ENCODE measurements around the gene NKAPD1. TPM values are rescaled to one million over a fixed set of nuclear protein-coding genes. Genes with fewer than 3 reads are reported as not detected.
"Not testable (repeated sequence)": the region's sequence is repeated elsewhere in the genome, so short reads cannot be mapped to it uniquely, and the experiment has no call there.

Gene NKAPD1, protein sequence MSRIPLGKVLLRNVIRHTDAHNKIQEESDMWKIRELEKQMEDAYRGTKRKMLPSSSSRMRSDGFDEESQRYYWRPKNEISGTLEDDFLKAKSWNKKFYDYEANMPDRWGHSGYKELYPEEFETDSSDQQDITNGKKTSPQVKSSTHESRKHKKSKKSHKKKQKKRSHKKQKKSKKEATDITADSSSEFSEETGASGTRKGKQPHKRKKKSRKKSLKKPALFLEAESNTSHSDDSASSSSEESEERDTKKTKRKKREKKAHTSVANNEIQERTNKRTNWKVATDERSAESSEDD
- total RNA-seq = 10 to 100 TPM; 20.8 to 22.6 TPM

DNA sequence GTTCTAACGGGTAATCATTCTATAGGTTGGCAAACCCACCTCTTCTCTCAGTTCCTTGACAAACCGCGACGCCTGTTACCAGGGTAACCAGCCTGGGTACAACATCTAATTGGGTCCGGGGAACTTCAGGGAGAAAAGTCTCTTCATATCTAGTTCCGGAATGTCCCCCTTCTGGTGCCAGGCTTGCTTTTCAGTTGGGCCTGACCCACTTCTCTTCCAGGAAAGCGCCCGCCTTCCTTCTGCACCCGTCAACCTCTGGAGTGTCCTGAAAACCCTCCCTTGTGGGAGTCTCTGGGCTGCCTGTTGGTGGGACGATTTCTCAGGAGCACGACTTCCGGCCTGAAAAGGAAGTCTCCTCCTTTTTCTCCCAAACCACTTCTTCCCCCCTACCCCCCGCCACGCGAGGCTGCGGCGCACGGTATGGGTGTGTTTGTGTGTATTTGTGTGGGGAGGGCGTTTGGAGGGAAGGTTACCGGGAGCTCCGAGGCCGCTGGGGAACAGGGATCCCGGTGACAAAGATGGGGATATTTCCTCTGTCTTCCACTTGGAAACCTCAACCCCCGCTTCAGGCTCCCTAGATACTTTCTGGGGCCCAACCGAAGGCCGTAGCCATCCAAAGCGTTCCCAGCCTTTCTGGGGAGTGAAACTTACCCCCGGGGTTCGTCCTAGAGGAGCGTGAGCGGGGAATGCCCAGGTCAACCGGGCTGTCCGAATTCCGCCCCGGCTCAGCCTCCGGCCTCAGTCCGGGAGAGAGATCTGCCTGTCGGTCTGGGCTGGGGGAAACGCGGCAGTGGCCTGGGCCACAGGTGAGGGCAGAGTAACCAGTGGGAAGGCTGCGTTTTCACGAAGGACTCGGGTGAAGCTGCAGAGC lies at the start of gene NKAPD1, which contains the start of gene PIH1D2:
Gene NKAPD1 (plus strand): TSS at position 359 of the 871 bp plus-strand sequence. CDS start 1,276 bp downstream, outside the sequence.
Gene PIH1D2 (minus strand): TSS at position 77 of the 871 bp plus-strand sequence. CDS start 843 bp downstream, outside the sequence.
- POLR2A ChIA-PET = interaction anchor here (0.8 to 3.0 kb wide), 4 partner anchors 10 to 31 kb away, joined by 3 to 21 read pairs (median 4); no protein-coding TSS in a partner anchor

DNA sequence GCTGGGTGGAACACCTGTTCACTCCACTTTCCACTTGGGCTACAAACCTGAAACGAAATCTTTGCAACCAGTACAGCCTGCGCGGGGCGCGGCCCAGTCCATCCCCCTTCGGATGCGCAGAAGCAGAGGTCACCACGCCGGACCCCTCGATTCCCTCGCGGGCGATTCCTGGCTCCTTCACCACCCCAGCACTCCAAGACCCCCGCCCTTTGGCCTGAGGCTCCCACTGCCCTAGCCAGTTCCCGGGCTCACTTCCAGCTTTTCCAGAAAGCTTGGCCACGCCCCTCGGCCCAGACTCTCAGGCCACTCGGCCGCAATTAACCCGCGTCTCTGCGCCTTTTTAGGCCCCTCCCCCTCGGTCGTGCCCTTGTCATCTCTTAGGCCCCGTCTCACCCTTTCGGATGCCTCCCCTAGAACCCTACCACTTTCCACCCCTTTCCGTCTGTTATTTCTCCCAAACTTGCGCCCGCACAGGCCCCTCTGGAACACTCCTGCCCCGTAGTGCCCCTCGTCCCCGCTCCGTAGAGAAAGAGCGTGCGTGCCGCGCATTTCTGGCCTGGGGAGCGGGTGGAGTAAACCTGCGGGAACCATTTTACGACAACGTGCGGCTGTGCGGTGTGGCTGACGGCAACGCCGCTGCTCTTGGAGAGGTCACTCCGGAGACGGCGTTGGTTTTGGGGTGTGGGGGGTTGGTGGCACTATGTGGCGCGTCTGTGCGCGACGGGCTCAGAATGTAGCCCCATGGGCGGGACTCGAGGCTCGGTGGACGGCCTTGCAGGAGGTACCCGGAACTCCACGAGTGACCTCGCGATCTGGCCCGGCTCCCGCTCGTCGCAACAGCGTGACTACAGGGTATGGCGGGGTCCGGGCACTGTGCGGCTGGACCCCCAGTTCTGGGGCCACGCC lies 49.1 kb upstream of the NKAPD1 start, which contains the start of gene DLAT:
Gene DLAT (plus strand): TSS at position 636 of the 906 bp plus-strand sequence. CDS start 65 bp downstream, at position 701.
- DNase-seq = peak; percentile 91
- no peaks in the 10 kb centered on the region for H3K9me3 Mint-ChIP-seq
- H3K27me3 Mint-ChIP-seq = no peaks in the 10 kb centered on the region
- peak within 1 kb of the TSS; percentile 100 for H3K27ac Mint-ChIP-seq
- H3K36me3 Mint-ChIP-seq (ENCODE audit: low read depth) = peaks cover 31% of the 10 kb centered on the region
- peak within 1 kb of the TSS; percentile 99 for H3K4me3 Mint-ChIP-seq
- peaks cover 27% of the 10 kb centered on the region for H3K4me1 Mint-ChIP-seq (ENCODE audit: low read depth)
- POLR2A ChIA-PET = interaction anchor here (0.6 to 2.0 kb wide), 6 partner anchors 13 to 98 kb away, joined by 3 to 9 read pairs (median 4); no protein-coding TSS in a partner anchor
- TF ChIP-seq, protein P1, sequence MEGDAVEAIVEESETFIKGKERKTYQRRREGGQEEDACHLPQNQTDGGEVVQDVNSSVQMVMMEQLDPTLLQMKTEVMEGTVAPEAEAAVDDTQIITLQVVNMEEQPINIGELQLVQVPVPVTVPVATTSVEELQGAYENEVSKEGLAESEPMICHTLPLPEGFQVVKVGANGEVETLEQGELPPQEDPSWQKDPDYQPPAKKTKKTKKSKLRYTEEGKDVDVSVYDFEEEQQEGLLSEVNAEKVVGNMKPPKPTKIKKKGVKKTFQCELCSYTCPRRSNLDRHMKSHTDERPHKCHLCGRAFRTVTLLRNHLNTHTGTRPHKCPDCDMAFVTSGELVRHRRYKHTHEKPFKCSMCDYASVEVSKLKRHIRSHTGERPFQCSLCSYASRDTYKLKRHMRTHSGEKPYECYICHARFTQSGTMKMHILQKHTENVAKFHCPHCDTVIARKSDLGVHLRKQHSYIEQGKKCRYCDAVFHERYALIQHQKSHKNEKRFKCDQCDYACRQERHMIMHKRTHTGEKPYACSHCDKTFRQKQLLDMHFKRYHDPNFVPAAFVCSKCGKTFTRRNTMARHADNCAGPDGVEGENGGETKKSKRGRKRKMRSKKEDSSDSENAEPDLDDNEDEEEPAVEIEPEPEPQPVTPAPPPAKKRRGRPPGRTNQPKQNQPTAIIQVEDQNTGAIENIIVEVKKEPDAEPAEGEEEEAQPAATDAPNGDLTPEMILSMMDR (IDR thresholded peaks at IDR 0.05) = no peak
- CTCF ChIA-PET = interaction anchor here (1.2 kb wide), 1 partner anchor 93 kb away, joined by 4 read pairs; no protein-coding TSS in a partner anchor
- peak; percentile 90 for ATAC-seq
- intact Hi-C loops (cut with micrococcal nuclease) = loop anchor here (10.0 kb wide), 1 partner anchor 90 kb away; the partner anchor contains the start of gene DIXDC1

More for the DNA sequence above, at the start of gene NKAPD1, which contains the start of gene PIH1D2:
- ATAC-seq = peak; percentile 89
- intact Hi-C loops (cut with micrococcal nuclease) = no loop called here
- TF ChIP-seq, protein P1 (IDR thresholded peaks at IDR 0.05) = no peak
- Mint-ChIP-seq H3K27ac (peak within 1 kb of the TSS; percentile 98), H3K4me3 (peak within 1 kb of the TSS; percentile 95), H3K27me3 (peaks cover 7% of the 10 kb centered on the region), H3K4me1 (ENCODE audit: low read depth) (peaks cover 35% of the 10 kb centered on the region), H3K9me3 (no peaks in the 10 kb centered on the region), H3K36me3 (ENCODE audit: low read depth) (peaks cover 27% of the 10 kb centered on the region)
- CTCF ChIA-PET = interaction anchor here (0.6 to 1.2 kb wide), 3 partner anchors 39 to 127 kb away, joined by 3 read pairs; no protein-coding TSS in a partner anchor
- DNase-seq = peak; percentile 89

DNA sequence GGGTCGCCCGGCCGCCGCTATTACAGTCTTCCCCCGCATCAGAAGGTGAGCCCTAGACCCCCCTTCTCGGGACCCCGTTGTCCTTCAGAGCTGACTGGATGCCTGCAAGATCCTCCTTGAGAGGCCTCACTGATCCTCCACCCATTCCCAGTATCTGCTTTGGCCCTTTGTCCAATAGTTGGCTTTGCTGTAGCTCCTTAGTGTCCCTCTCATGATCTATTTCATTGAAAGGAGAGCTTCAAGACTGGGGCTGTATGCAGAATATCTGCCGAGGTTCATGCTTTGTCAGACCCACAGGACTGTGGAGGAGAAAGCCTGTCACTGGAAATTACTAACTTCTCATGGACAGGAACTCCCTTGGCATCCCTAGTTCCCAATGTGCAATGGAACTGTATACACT lies 48.4 kb upstream of the NKAPD1 start:
- Mint-ChIP-seq H3K27me3 (no peaks in the 10 kb centered on the region), H3K4me1 (ENCODE audit: low read depth) (peaks cover 30% of the 10 kb centered on the region), H3K9me3 (no peaks in the 10 kb centered on the region), H3K4me3 (peak overlapping the region; percentile 99), H3K27ac (peak overlapping the region; percentile 100), H3K36me3 (ENCODE audit: low read depth) (peaks cover 34% of the 10 kb centered on the region)
- ChIA-PET CTCF (interaction anchor here (0.7 kb wide), 1 partner anchor 94 kb away, joined by 3 read pairs; no protein-coding TSS in a partner anchor), POLR2A (interaction anchor here (1.9 to 2.0 kb wide), 2 partner anchors 17 to 99 kb away, joined by 5 to 9 read pairs; no protein-coding TSS in a partner anchor)
- ATAC-seq (peak; percentile 1), DNase-seq (no peak)
- TF ChIP-seq, protein P1 (IDR thresholded peaks at IDR 0.05) = no peak
- intact Hi-C loops (cut with micrococcal nuclease) = loop anchor here (10.0 kb wide), 1 partner anchor 91 kb away; the partner anchor contains the start of gene DIXDC1

DNA sequence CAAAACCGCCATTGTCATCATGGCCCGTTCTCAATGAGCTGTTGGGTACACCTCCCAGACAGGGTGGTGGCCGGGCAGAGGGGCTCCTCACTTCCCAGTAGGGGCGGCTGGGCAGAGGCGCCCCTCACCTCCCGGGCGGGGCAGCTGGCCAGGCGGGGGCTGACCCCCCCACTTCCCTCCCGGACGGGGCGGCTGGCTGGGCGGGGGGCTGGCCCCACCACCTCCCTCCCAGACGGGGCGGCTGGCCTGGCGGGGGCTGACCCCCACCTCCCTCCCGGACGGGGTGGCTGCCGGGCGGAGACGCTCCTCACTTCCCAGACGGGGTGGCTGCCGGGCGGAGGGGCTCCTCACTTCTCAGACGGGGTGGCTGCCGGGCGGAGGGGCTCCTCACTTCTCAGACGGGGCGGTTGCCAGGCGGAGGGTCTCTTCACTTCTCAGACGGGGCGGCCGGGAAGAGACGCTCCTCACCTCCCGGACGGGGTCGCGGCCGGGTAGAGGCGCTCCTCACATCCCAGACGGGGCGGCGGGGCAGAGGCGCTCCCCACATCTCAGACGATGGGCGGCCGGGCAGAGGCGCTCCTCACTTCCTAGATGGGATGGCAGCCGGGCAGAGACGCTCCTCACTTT lies 47.2 kb upstream of the NKAPD1 start:
- H3K27ac Mint-ChIP-seq, DNase-seq, CTCF ChIA-PET, H3K4me3 Mint-ChIP-seq, H3K27me3 Mint-ChIP-seq, POLR2A ChIA-PET, H3K9me3 Mint-ChIP-seq, ATAC-seq: not testable (repeated sequence)
- peaks cover 30% of the 10 kb centered on the region for H3K4me1 Mint-ChIP-seq (ENCODE audit: low read depth)
- peaks cover 34% of the 10 kb centered on the region for H3K36me3 Mint-ChIP-seq (ENCODE audit: low read depth)
- intact Hi-C loops (cut with micrococcal nuclease) = loop anchor here (10.0 kb wide), 1 partner anchor 92 kb away; the partner anchor contains the start of gene DIXDC1

Measured in activated CD8-positive, alpha-beta T cell treated with anti-CD3 and anti-CD28 coated beads for 36 hours (primary cell).